SK-N-SH (cell line): ENCODE data around the gene PIMREG. TPM values are rescaled to one million over a fixed set of nuclear protein-coding genes. Genes with fewer than 3 reads are reported as not detected.

Experiments used
- CTCF ChIA-PET: fragments of 300-600, 350-600 bp; formaldehyde crosslinking; extraction: SDS; loops from one replicate; lab custom pipeline; 2021; lab: Yijun Ruan, JAX
- POLR2A ChIA-PET: fragments of 350-600 bp; sonication (Branson Sonifier 250); formaldehyde crosslinking; extraction: SDS; loops from one replicate; lab custom pipeline; 2020; ENCODE audit warnings: antibody characterized with exemption, inconsistent platforms; lab: Yijun Ruan, JAX
- DNase-seq: peaks from one replicate; pipeline ENCODE4 v3.0.0; 2012
- H2AFZ ChIP-seq: fragments of 200-600 bp; sonication (generic); 2 replicates; pipeline ENCODE4 v1.8.1; 2016; ENCODE audit warnings: antibody characterized with exemption, mild to moderate bottlenecking, low read depth
- H3F3A ChIP-seq: fragments of 200-600 bp; sonication (generic); replicated peaks from 2 replicates; pipeline ENCODE3; 2016; ENCODE audit warnings: antibody characterized with exemption, mild to moderate bottlenecking; ENCODE audit not compliant: insufficient read depth
- H3K27ac ChIP-seq, 2 experiments: fragments of 200-500 bp in 1 of 2; fragments of 200-600 bp in 1 of 2; sonication (Bioruptor generic) in 1 of 2; sonication (generic), shearing (Covaris generic) in 1 of 2; 2 replicates each; pipeline versions ENCODE4 v1.5.1 to v1.6.1; 2014 to 2016; ENCODE audit warnings: low read depth in 2 of 2, inconsistent platforms in 1 of 2, low read length in 1 of 2, mild to moderate bottlenecking in 1 of 2, mixed read lengths in 1 of 2
- H3K27me3 ChIP-seq: fragments of 200-600 bp; sonication (generic), shearing (Covaris generic); 2 replicates; pipeline ENCODE4 v1.6.1; 2016; ENCODE audit warnings: mixed run types; ENCODE audit not compliant: insufficient read depth
- H3K36me3 ChIP-seq, 2 experiments: fragments of 200-500 bp in 1 of 2; fragments of 200-600 bp in 1 of 2; sonication (Bioruptor generic) in 1 of 2; sonication (generic) in 1 of 2; replicated peaks in 1 of 2; 2 replicates each; pipeline versions ENCODE3 to v1.5.1; 2014 to 2016; ENCODE audit warnings: low read length in 1 of 2, mild to moderate bottlenecking in 1 of 2; ENCODE audit not compliant: insufficient read depth in 2 of 2, control insufficient read depth in 1 of 2
- H3K4me1 ChIP-seq, 2 experiments: fragments of 200-500 bp in 1 of 2; fragments of 200-600 bp in 1 of 2; sonication (Bioruptor generic) in 1 of 2; sonication (generic), shearing (Covaris generic) in 1 of 2; 2 replicates each; pipeline versions ENCODE4 v1.5.1 to v1.6.1; 2014 to 2016; ENCODE audit warnings: low read depth in 1 of 2, low read length in 1 of 2, mixed run types in 1 of 2; ENCODE audit not compliant: insufficient read depth in 2 of 2, control insufficient read depth in 1 of 2
- H3K4me2 ChIP-seq: fragments of 200-600 bp; sonication (generic), shearing (Covaris generic); 2 replicates; pipeline ENCODE4 v1.6.1; 2017; ENCODE audit warnings: mixed run types
- H3K4me3 ChIP-seq, 2 experiments: fragments of 200-500 bp in 1 of 2; fragments of 200-600 bp in 1 of 2; sonication (Bioruptor generic) in 1 of 2; sonication (generic), shearing (Covaris generic) in 1 of 2; 2 replicates each; pipeline versions ENCODE4 v1.5.1 to v1.8.1; 2014 to 2016; ENCODE audit warnings: low read depth in 2 of 2, inconsistent platforms in 1 of 2, low read length in 1 of 2, mild to moderate bottlenecking in 1 of 2, mixed read lengths in 1 of 2, moderate library complexity in 1 of 2
- H3K79me2 ChIP-seq: fragments of 200-600 bp; sonication (generic); 2 replicates; pipeline ENCODE4 v1.8.1; 2017; ENCODE audit warnings: mild to moderate bottlenecking; ENCODE audit not compliant: insufficient read depth
- H3K9ac ChIP-seq: fragments of 200-600 bp; sonication (generic); 2 replicates; pipeline ENCODE4 v1.6.1; 2017; ENCODE audit warnings: mixed run types
- H3K9me2 ChIP-seq: fragments of 200-600 bp; sonication (generic); 2 replicates; pipeline ENCODE4 v1.6.1; 2017; ENCODE audit warnings: mixed run types
- H3K9me3 ChIP-seq: fragments of 200-600 bp; sonication (generic); 2 replicates; pipeline ENCODE4 v1.6.1; 2017; ENCODE audit warnings: mixed run types, mild to moderate bottlenecking, moderate library complexity
- H4K20me1 ChIP-seq: fragments of 200-600 bp; sonication (generic); 2 replicates; pipeline ENCODE4 v1.6.1; 2017; ENCODE audit warnings: mild to moderate bottlenecking, mixed run types; ENCODE audit not compliant: insufficient read depth
- ELF1 ChIP-seq: IDR thresholded peaks from 2 replicates; pipeline ENCODE4 v1.4.0; 2012
- EP300 ChIP-seq, 2 experiments: IDR thresholded peaks; 2 replicates each; pipeline versions ENCODE4 v1.4.0 to v1.6.1; 2012; ENCODE audit warnings: borderline replicate concordance in 1 of 2, low read depth in 1 of 2, low read length in 1 of 2
- JUND ChIP-seq: IDR thresholded peaks from 2 replicates; pipeline ENCODE4 v1.4.0; 2012
- MAX ChIP-seq: IDR thresholded peaks from 2 replicates; pipeline ENCODE4 v1.4.0; 2012; ENCODE audit warnings: low read depth
- MEF2A ChIP-seq: IDR thresholded peaks from 2 replicates; pipeline ENCODE4 v1.4.0; 2012; ENCODE audit warnings: low read depth, borderline replicate concordance
- MXI1 ChIP-seq: IDR thresholded peaks from 2 replicates; pipeline ENCODE4 v1.6.1; 2012; ENCODE audit warnings: mild to moderate bottlenecking, low read depth, low read length, improper control_type of control experiment
- POLR2AphosphoS5 ChIP-seq: IDR thresholded peaks from 2 replicates; pipeline ENCODE4 v1.6.1; 2012; ENCODE audit warnings: low read depth, low read length
- RAD21 ChIP-seq: IDR thresholded peaks from 2 replicates; pipeline ENCODE4 v1.6.1; 2012; ENCODE audit warnings: mild to moderate bottlenecking, low read length
- RCOR1 ChIP-seq: fragments of 150-350 bp; IDR thresholded peaks from 2 replicates; pipeline ENCODE4 v1.6.1; 2017; ENCODE audit warnings: antibody characterized with exemption, low read length
- SIN3A ChIP-seq: IDR thresholded peaks from 2 replicates; pipeline ENCODE4 v1.6.1; 2012; ENCODE audit warnings: low read depth, mild to moderate bottlenecking, low read length, moderate library complexity, borderline replicate concordance
- TCF12 ChIP-seq: IDR thresholded peaks from 2 replicates; pipeline ENCODE4 v1.4.0; 2012
- USF1 ChIP-seq: IDR thresholded peaks from 2 replicates; pipeline ENCODE4 v1.4.0; 2012; ENCODE audit warnings: low read depth, borderline replicate concordance
- USF2 ChIP-seq: fragments of 150-350 bp; IDR thresholded peaks from 2 replicates; pipeline ENCODE4 v1.6.1; 2017; ENCODE audit warnings: antibody characterized with exemption, low read length, low read depth, borderline replicate concordance
- YY1 ChIP-seq: IDR thresholded peaks from 2 replicates; pipeline ENCODE4 v1.4.0; 2012; ENCODE audit warnings: low read depth, mild to moderate bottlenecking
- ZBTB33 ChIP-seq: IDR thresholded peaks from 2 replicates; pipeline ENCODE4 v1.4.0; 2012; ENCODE audit warnings: low read depth, borderline replicate concordance
- WGBS: methylation state at CpG from one replicate; pipeline ENCODE4 v1.1.6; 2017; ENCODE audit warnings: low lambda C conversion rate; 5-methylcytosine and 5-hydroxymethylcytosine counted together
- polyA plus RNA-seq, 3 experiments: library from polyadenylated mRNA; depleted of rRNA; stranded (reverse); fragments of >200 nt; gene quantifications; 2 replicates each; pipeline ENCODE4 v1.2.3, GENCODE V29; 2012
- TF ChIP-seq, protein P1 (sequence below): fragments of 200-600 bp; sonication (generic); IDR thresholded peaks from 2 replicates; pipeline ENCODE4 v1.6.1; 2017; ENCODE audit warnings: antibody characterized with exemption, mild to moderate bottlenecking, moderate library complexity
- TF ChIP-seq, protein P2 (sequence below): fragments of 150-350 bp; IDR thresholded peaks from 2 replicates; pipeline ENCODE4 v1.6.1; 2016; ENCODE audit warnings: mild to moderate bottlenecking, low read depth, low read length

Gene PIMREG
- polyA plus RNA-seq, 1 of the 3 experiments (the other 2 are of a cell fraction), result 19.6 TPM

DNA sequence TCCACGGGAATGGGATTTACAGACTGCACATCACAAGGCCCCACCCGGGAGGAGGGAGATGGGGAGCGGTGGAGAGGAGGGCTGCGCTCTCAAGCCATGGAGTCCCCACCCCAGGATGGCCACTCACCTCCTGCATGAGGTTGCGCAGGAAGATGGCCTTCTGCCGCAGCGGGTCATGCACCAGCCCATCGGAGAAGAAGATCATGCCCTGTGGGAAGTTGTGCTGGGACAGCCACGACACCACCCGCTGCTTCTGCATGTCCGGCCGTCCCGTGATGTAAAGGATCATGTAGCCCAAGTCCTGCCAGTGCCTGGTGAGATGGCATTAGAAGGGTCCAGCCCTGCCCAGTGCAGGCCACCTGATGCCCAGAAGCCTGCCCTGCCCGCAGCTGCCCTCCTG, 17.0 kb downstream of the PIMREG start:
- H3K4me1 ChIP-seq, result peaks cover 3% of the 10 kb centered on the region in 2 experiments; a peak in 2 of 4 replicates
- no peak overlapping the region for H3K9ac ChIP-seq
- H3K36me3 ChIP-seq, result no peaks in the 10 kb centered on the region
- no peak overlapping the region for H3K27ac ChIP-seq
- no peaks in the 10 kb centered on the region for H3F3A ChIP-seq
- TF ChIP-seq SIN3A (no peak), USF2 (no peak)
- TF ChIP-seq, protein P1, sequence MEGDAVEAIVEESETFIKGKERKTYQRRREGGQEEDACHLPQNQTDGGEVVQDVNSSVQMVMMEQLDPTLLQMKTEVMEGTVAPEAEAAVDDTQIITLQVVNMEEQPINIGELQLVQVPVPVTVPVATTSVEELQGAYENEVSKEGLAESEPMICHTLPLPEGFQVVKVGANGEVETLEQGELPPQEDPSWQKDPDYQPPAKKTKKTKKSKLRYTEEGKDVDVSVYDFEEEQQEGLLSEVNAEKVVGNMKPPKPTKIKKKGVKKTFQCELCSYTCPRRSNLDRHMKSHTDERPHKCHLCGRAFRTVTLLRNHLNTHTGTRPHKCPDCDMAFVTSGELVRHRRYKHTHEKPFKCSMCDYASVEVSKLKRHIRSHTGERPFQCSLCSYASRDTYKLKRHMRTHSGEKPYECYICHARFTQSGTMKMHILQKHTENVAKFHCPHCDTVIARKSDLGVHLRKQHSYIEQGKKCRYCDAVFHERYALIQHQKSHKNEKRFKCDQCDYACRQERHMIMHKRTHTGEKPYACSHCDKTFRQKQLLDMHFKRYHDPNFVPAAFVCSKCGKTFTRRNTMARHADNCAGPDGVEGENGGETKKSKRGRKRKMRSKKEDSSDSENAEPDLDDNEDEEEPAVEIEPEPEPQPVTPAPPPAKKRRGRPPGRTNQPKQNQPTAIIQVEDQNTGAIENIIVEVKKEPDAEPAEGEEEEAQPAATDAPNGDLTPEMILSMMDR, result no peak
- POLR2A ChIA-PET, result no interaction called here
- DNase-seq, result no peak
- no peaks in the 10 kb centered on the region for H4K20me1 ChIP-seq
- CTCF ChIA-PET, result no interaction called here
- no peaks in the 10 kb centered on the region for H3K79me2 ChIP-seq
- no peaks in the 10 kb centered on the region for H3K9me3 ChIP-seq
- no peaks in the 10 kb centered on the region for H3K9me2 ChIP-seq
- no peak overlapping the region for H3K4me3 ChIP-seq
- 81% methylated on average over 5 of the region's 14 CpGs for WGBS
- H3K27me3 ChIP-seq, result no peaks in the 10 kb centered on the region
- no peak overlapping the region for H2AFZ ChIP-seq
- H3K4me2 ChIP-seq, result no peak overlapping the region

- H4K20me1 ChIP-seq, result no peaks in the 10 kb centered on the region
- no peaks in the 10 kb centered on the region for H3K27me3 ChIP-seq
- H3K36me3 ChIP-seq, result no peaks in the 10 kb centered on the region
- H2AFZ ChIP-seq, result no peak overlapping the region
- no peak overlapping the region for H3K4me3 ChIP-seq
- H3K79me2 ChIP-seq, result no peaks in the 10 kb centered on the region
- no peak overlapping the region for H3K27ac ChIP-seq
- CTCF ChIA-PET, result interaction anchor here (3.4 kb wide), 1 partner anchor 12 kb away, joined by 14 read pairs; no protein-coding TSS in a partner anchor
- 73% methylated on average over 10 of the region's 10 CpGs for WGBS
- H3K9me2 ChIP-seq, result no peaks in the 10 kb centered on the region
- no peak for DNase-seq
- peaks cover 3% of the 10 kb centered on the region in 2 experiments; a peak in 2 of 4 replicates for H3K4me1 ChIP-seq
- H3K9me3 ChIP-seq, result no peaks in the 10 kb centered on the region
- H3K4me2 ChIP-seq, result no peak overlapping the region
- POLR2A ChIA-PET, result no interaction called here
- H3F3A ChIP-seq, result no peaks in the 10 kb centered on the region
- H3K9ac ChIP-seq, result no peak overlapping the region
- TF ChIP-seq JUND (no peak), MAX (no peak), RCOR1 (no peak), TCF12 (no peak), MXI1 (no peak), USF1 (no peak), ELF1 (no peak), EP300 (IDR thresholded peaks at IDR 0.05; ENCODE audit: borderline replicate concordance in 1 of 2, low read depth in 1 of 2, low read length in 1 of 2) (no peak), ZBTB33 (no peak), YY1 (no peak), RAD21 (no peak), POLR2AphosphoS5 (no peak), MEF2A (no peak)
- TF ChIP-seq, protein P2, sequence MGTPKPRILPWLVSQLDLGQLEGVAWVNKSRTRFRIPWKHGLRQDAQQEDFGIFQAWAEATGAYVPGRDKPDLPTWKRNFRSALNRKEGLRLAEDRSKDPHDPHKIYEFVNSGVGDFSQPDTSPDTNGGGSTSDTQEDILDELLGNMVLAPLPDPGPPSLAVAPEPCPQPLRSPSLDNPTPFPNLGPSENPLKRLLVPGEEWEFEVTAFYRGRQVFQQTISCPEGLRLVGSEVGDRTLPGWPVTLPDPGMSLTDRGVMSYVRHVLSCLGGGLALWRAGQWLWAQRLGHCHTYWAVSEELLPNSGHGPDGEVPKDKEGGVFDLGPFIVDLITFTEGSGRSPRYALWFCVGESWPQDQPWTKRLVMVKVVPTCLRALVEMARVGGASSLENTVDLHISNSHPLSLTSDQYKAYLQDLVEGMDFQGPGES, result no peak
Measured at GRCh38 chr17:6461792-6462524, 17.7 kb downstream of the PIMREG start.
